MCF 10A (cell line): Measurements from ENCODE around the gene MAP1LC3B2. TPM values are rescaled to one million over a fixed set of nuclear protein-coding genes. Genes with fewer than 3 reads are reported as not detected.

Experiments
- BruUV-seq: library from RNA; stranded (reverse); fragments of 400-500 nt; replicated peaks from 2 replicates; lab custom pipeline; 2021; lab: Mats Ljungman, UMichigan
- CTCF ChIA-PET: fragments of 300-600 bp; sonication (Branson Sonifier 250); formaldehyde crosslinking; extraction: SDS; loops from one replicate; lab custom pipeline; 2021; ENCODE audit warnings: antibody characterized with exemption, inconsistent platforms; lab: Yijun Ruan, JAX
- POLR2A ChIA-PET: fragments of 300-600, 350-650 bp; sonication (Branson Sonifier 250); formaldehyde crosslinking; extraction: SDS; loops from one replicate; lab custom pipeline; 2020; ENCODE audit warnings: antibody characterized with exemption, inconsistent platforms; lab: Yijun Ruan, JAX
- DNase-seq: peaks from one replicate; pipeline ENCODE4 v3.0.0-alpha.2; 2018; ENCODE audit not compliant: unreplicated experiment
- H3K27ac Mint-ChIP-seq: one replicate; pipeline ENCODE4 v1.8.0; 2022; ENCODE audit warnings: mild to moderate bottlenecking, low read depth, mixed read lengths; ENCODE audit not compliant: unreplicated experiment
- H3K27me3 Mint-ChIP-seq: one replicate; pipeline ENCODE4 v1.8.0; 2022; ENCODE audit warnings: mixed read lengths; ENCODE audit not compliant: insufficient read depth, unreplicated experiment
- H3K36me3 Mint-ChIP-seq: one replicate; pipeline ENCODE4 v1.8.0; 2022; ENCODE audit warnings: mild to moderate bottlenecking, moderate library complexity, mixed read lengths; ENCODE audit not compliant: insufficient read depth, unreplicated experiment
- H3K4me1 Mint-ChIP-seq: one replicate; pipeline ENCODE4 v1.8.0; 2022; ENCODE audit warnings: mixed read lengths; ENCODE audit not compliant: insufficient read depth, unreplicated experiment
- H3K4me3 Mint-ChIP-seq: one replicate; pipeline ENCODE4 v1.8.0; 2022; ENCODE audit warnings: mild to moderate bottlenecking, moderate library complexity, mixed read lengths; ENCODE audit not compliant: unreplicated experiment
- H3K9me3 Mint-ChIP-seq: one replicate; pipeline ENCODE4 v1.8.0; 2022; ENCODE audit warnings: mixed read lengths; ENCODE audit not compliant: unreplicated experiment
- intact Hi-C: fragments of 100-400 bp; cut with micrococcal nuclease; formaldehyde crosslinking; loops from 2 replicates; pipeline ENCODE4 v1.14.1; 2022
- total RNA-seq: library from RNA; stranded (reverse); gene quantifications from 2 replicates; pipeline ENCODE4 v1.2.3, GENCODE V29; 2022
- TF ChIP-seq, protein P1 (sequence below): fragments of 200-600 bp; IDR thresholded peaks from one replicate; pipeline ENCODE4 v1.8.0; 2022; ENCODE audit warnings: antibody characterized with exemption, mild to moderate bottlenecking; ENCODE audit not compliant: unreplicated experiment

Gene MAP1LC3B2
- total RNA-seq, 1 experiment from 2014 or later = 3.4 TPM

DNA sequence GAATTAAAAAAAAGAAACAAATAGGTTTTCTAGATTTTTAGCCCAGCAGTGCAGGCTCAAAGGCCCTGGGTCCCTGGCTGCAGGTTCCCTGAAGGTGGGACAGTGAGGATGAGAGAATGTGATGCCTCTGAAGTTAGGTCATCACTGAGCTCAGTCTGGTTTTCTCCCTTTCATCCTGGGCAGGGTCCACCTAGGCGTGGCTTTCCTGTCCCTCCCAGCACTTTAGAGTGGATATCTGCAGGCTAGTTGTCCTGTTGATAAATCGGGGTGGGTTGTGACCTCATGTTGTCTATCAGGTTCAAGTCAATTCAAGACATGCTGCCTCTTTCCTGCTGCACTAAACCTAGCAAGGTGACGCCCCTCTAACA, 60.9 kb downstream of the MAP1LC3B2 start:
- Mint-ChIP-seq H3K4me3 (no peak overlapping the region), H3K27ac (no peak overlapping the region), H3K9me3 (peaks cover 19% of the 10 kb centered on the region), H3K36me3 (no peaks in the 10 kb centered on the region), H3K27me3 (peaks cover 16% of the 10 kb centered on the region), H3K4me1 (no peaks in the 10 kb centered on the region)
- BruUV-seq = no TSS peak
- intact Hi-C loops = no loop called here
- TF ChIP-seq, protein P1, sequence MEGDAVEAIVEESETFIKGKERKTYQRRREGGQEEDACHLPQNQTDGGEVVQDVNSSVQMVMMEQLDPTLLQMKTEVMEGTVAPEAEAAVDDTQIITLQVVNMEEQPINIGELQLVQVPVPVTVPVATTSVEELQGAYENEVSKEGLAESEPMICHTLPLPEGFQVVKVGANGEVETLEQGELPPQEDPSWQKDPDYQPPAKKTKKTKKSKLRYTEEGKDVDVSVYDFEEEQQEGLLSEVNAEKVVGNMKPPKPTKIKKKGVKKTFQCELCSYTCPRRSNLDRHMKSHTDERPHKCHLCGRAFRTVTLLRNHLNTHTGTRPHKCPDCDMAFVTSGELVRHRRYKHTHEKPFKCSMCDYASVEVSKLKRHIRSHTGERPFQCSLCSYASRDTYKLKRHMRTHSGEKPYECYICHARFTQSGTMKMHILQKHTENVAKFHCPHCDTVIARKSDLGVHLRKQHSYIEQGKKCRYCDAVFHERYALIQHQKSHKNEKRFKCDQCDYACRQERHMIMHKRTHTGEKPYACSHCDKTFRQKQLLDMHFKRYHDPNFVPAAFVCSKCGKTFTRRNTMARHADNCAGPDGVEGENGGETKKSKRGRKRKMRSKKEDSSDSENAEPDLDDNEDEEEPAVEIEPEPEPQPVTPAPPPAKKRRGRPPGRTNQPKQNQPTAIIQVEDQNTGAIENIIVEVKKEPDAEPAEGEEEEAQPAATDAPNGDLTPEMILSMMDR = no peak
- DNase-seq = no peak
- ChIA-PET POLR2A (no interaction called here), CTCF (interaction anchor here (0.7 to 1.5 kb wide), 2 partner anchors 20 to 336 kb away, joined by 3 read pairs; no protein-coding TSS in a partner anchor)

DNA sequence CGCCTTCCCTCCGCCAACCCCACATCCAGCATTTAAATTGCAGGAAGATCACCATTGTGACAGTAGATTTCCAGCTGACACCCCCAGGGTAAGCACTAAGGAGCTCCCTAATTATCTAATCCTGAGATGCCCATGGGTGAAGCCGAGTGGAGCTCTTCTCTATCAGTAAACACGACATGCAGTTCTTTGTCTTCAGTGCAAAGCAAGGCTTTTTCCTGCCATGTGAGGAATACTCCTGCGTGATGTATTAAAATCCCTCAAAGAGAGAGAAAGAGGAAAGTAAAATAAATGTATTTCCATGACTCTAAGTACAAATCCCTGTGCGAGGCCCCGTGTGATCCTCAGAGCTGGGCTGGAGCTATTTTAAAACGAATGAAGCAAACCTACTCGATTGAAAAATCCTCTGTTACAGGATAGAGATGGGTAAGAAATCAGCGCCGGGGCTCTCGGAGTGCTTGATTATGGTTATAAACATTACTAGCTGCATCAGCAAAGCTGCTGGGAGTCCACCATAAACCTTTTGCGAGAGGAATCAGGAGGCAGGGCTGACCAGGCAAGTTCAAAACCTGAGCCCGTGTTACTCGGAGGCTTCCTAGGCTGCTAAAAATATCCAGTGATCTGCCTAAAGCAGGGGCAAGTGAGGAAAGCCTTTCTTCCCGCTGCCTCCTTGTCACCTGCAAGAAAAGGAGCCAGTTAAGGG, 61.5 kb downstream of the MAP1LC3B2 start:
- intact Hi-C loops = no loop called here
- POLR2A ChIA-PET = no interaction called here
- no peaks in the 10 kb centered on the region for H3K4me1 Mint-ChIP-seq
- no peak overlapping the region for H3K27ac Mint-ChIP-seq
- H3K4me3 Mint-ChIP-seq = no peak overlapping the region
- peaks cover 16% of the 10 kb centered on the region for H3K27me3 Mint-ChIP-seq
- TF ChIP-seq, protein P1 = no peak
- H3K9me3 Mint-ChIP-seq = peaks cover 19% of the 10 kb centered on the region
- BruUV-seq = no TSS peak
- H3K36me3 Mint-ChIP-seq = no peaks in the 10 kb centered on the region
- CTCF ChIA-PET = interaction anchor here (0.6 to 1.5 kb wide), 3 partner anchors 21 to 568 kb away, joined by 3 read pairs; no protein-coding TSS in a partner anchor
- DNase-seq = no peak

DNA sequence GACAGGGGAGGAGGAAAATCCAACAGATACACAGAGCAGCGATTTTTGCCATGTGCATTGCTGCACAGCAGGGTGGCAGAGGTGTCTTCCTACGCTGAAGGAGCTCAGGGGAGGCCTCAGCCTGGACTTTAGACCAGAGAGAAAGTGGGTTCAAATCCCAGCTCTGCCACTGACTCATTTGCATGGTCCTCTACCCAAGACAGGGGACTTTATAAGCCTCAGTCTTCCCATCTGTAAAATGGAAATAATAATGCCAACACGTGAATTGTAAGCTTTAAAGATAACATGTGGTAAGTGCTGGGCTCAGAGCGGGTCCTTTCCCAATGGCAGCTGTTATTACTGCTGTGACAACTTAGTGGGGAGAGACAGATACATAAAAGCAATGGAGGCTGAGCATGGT, 62.0 kb downstream of the MAP1LC3B2 start:
- BruUV-seq = no TSS peak
- DNase-seq = no peak
- TF ChIP-seq, protein P1 = no peak
- no peak overlapping the region for H3K27ac Mint-ChIP-seq
- H3K4me1 Mint-ChIP-seq = no peaks in the 10 kb centered on the region
- peaks cover 19% of the 10 kb centered on the region for H3K9me3 Mint-ChIP-seq
- CTCF ChIA-PET = interaction anchor here (0.6 to 1.5 kb wide), 2 partner anchors 335 to 568 kb away, joined by 3 read pairs; no protein-coding TSS in a partner anchor
- POLR2A ChIA-PET = no interaction called here
- H3K4me3 Mint-ChIP-seq = no peak overlapping the region
- H3K36me3 Mint-ChIP-seq = no peaks in the 10 kb centered on the region
- peaks cover 16% of the 10 kb centered on the region for H3K27me3 Mint-ChIP-seq
- intact Hi-C loops = no loop called here

DNA sequence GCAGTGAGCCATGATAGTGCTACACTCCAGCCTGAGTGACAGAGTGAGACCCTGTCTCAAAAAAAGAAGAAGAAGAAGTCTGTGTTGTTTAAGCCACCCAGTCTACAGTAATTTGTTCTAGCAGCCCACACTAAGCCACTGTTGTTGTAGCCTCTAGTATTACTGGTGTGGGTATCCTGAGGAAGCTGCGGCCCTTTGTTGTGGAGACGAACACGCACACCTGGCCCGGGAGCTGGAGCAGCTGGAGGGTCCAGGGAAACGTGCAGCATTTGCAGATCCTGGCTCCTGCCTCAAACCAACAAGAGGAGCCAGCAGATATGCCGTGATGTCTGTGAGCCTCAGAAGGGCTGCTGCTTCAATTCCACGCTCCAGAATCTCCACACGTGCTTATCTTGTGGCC, 65.3 kb downstream of the MAP1LC3B2 start:
- Mint-ChIP-seq H3K9me3 (peaks cover 19% of the 10 kb centered on the region), H3K36me3 (peaks cover 5% of the 10 kb centered on the region), H3K27me3 (peaks cover 20% of the 10 kb centered on the region), H3K27ac (no peak overlapping the region), H3K4me3 (no peak overlapping the region), H3K4me1 (peaks cover 5% of the 10 kb centered on the region)
- CTCF ChIA-PET = interaction anchor here (0.6 to 1.2 kb wide), 3 partner anchors 10 to 1411 kb away, joined by 3 read pairs; no protein-coding TSS in a partner anchor
- no peak for DNase-seq
- TF ChIP-seq, protein P1 = no peak
- BruUV-seq = no TSS peak
- POLR2A ChIA-PET = no interaction called here
- intact Hi-C loops = no loop called here
